GM13977 (cell line): ENCODE data around the gene RAB31.

Experiments used
- DNase-seq: peaks from one replicate; pipeline ENCODE4 v3.0.0; 2012; ENCODE audit warnings: low spot score
- CTCF ChIP-seq: IDR thresholded peaks from 2 replicates; pipeline ENCODE4 v1.5.1; 2012; ENCODE audit warnings: mild to moderate bottlenecking, control low read depth; ENCODE audit not compliant: insufficient read depth; ENCODE audit errors: extremely low read depth, missing control alignments
- in situ Hi-C: fragments of 300-500 bp; cut with MboI; formaldehyde crosslinking; loops from one replicate; pipeline ENCODE4 v1.12.0; 2022; ENCODE audit warnings: low sequenced_read_pairs, low pct_unique_long_range_greater_than_20kb, mixed read lengths, inconsistent platforms; ENCODE audit not compliant: unreplicated experiment

RAB31 gene

GRCh38 chr18:9735879-9736278 lies 27.8 kb downstream of the RAB31 start:
- DNase-seq: no peak
- in situ Hi-C loops: no loop called here
- no peak for TF ChIP-seq CTCF

DNA sequence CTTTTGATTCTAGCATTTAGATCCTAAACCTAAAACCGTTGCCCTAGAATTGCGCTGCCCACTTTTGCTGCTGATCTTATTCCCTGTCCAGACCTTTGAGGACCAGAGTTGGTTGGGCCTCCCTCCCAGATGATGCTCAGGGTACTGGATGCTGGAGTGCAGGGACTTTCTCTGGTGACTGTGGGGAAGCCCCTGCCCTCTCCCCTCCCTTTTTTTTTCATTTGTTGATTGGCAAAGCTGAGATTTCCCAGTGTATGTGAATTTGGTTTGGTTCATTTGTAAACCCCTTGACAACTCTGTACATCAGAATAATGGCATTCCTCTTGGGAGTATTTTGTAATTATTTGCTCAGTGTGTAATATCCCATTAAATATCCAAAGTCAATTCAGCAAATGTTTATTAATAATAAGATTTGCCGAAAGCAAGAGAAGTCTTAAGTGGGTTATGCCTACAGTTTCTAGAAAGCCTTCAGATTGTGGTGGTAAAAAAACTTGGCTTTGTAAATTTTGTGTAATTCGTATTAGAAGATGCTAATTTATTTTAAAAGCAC lies 28.3 kb downstream of the RAB31 start:
- in situ Hi-C loops: no loop called here
- no peak for TF ChIP-seq CTCF
- DNase-seq: no peak

DNA sequence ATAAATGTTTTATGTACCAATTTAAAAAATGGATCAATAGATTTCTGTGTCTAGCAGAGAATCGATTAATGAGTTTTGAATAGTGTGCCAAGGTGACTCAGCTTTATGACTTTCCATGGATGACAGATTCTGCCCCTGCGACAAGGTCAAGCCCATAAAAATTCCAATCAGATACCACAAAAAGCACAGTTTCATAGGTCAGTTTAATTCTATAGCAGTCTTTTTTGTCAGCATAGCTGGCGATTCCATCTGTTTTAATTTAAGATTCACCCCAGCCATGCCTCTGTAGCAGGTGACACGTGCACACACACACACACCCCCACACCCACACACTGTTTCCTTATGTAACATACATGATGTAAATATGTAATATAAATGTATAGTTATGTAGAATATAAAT lies 28.9 kb downstream of the RAB31 start:
- in situ Hi-C loops: no loop called here
- no peak for DNase-seq
- TF ChIP-seq CTCF: no peak

DNA sequence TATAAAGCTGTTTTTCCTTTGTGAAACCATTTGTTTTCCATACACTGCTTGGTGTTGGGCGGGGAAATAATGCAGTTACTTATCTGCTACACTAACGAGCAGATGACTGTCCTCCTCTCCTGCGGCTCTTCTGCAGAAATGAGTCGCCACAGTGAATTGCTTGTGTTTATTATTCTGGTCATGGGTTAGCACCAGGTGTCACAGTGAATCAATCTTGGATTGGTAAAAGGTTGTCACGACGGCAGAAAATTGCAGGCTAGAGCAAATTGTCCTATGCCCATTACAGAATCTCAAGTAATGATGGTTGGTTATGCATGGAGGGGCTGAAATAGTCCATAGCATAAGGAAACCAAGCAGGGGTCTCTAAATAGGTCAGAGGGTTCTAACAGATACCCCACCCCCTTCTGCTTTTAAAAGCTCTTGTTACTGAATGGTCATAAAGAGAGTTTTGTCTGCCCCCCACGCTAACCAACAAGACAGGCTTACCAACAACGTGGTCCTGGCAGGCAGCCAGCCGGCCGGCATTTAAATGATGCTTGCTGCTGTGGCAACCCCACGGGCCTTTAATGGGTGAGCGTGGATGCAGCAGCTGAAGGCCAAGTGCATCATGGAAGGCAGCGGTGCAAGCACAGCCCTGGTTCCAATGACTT lies 29.5 kb downstream of the RAB31 start:
- no peak for TF ChIP-seq CTCF
- in situ Hi-C loops: no loop called here
- no peak for DNase-seq

- no peak for DNase-seq
- no peak for TF ChIP-seq CTCF
- in situ Hi-C loops: no loop called here
Observed at GRCh38 chr18:9738266-9738969, 30.3 kb downstream of the RAB31 start.

DNA sequence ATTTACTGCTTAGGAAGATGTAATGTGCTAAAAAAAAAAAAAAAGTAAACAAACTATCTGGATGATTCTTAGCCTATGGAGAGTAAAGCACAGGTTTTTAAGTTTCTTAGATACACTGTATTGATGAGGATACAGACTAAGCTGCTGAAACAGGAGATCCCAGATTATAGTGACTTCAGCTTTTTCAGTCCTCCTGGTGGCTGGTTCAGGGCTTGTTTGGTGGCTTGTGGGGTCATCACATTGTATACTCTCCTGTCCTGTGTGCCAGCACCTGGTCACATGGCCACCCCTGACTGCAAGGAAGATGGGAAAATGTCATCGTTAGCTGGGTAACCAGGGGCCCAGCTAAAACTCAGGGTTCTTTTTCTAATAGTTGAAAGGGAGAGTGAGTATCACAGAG lies 31.4 kb downstream of the RAB31 start:
- DNase-seq: no peak
- in situ Hi-C loops: no loop called here
- TF ChIP-seq CTCF: no peak
